HUES6 (cell line): ENCODE measurements around the gene FDX1.

Experiments
- H3K27ac ChIP-seq: 2 replicates; pipeline ENCODE4 v1.7.0; 2013; ENCODE audit warnings: low read depth, mild to moderate bottlenecking, low read length, inconsistent platforms
- H3K27me3 ChIP-seq: 2 replicates; pipeline ENCODE4 v1.6.1; 2013; ENCODE audit warnings: low read length; ENCODE audit not compliant: control insufficient read depth, insufficient read depth
- H3K36me3 ChIP-seq: 2 replicates; pipeline ENCODE4 v1.6.1; 2013; ENCODE audit warnings: low read length; ENCODE audit not compliant: control insufficient read depth, insufficient read depth
- H3K4me1 ChIP-seq: 2 replicates; pipeline ENCODE4 v1.6.1; 2013; ENCODE audit warnings: low read length; ENCODE audit not compliant: control insufficient read depth, insufficient read depth
- H3K4me3 ChIP-seq: 2 replicates; pipeline ENCODE4 v1.5.1; 2013; ENCODE audit warnings: low read depth, low read length
- H3K9ac ChIP-seq: one replicate; pipeline ENCODE4 v1.6.1; 2013; ENCODE audit warnings: mild to moderate bottlenecking, low read length
- H3K9me3 ChIP-seq: 2 replicates; pipeline ENCODE4 v1.6.1; 2013; ENCODE audit warnings: low read depth, low read length; ENCODE audit not compliant: control insufficient read depth, insufficient read depth

The FDX1 gene

GRCh38 chr11:110447897-110448745, 18.4 kb downstream of the FDX1 start:
- Histone ChIP-seq H3K9me3 (no peaks in the 10 kb centered on the region), H3K4me1 (no peaks in the 10 kb centered on the region), H3K27ac (no peak overlapping the region), H3K27me3 (no peaks in the 10 kb centered on the region), H3K9ac (no peak overlapping the region), H3K36me3 (no peaks in the 10 kb centered on the region), H3K4me3 (no peak overlapping the region)

GRCh38 chr11:110450246-110450645, 20.5 kb downstream of the FDX1 start:
- Histone ChIP-seq H3K4me3 (no peak overlapping the region), H3K27ac (no peak overlapping the region), H3K9me3 (no peaks in the 10 kb centered on the region), H3K4me1 (no peaks in the 10 kb centered on the region), H3K9ac (no peak overlapping the region), H3K36me3 (no peaks in the 10 kb centered on the region), H3K27me3 (no peaks in the 10 kb centered on the region)

GRCh38 chr11:110452720-110453119, 23.0 kb downstream of the FDX1 start:
- Histone ChIP-seq H3K27me3 (no peaks in the 10 kb centered on the region), H3K9ac (no peak overlapping the region), H3K4me1 (no peaks in the 10 kb centered on the region), H3K9me3 (no peaks in the 10 kb centered on the region), H3K36me3 (no peaks in the 10 kb centered on the region), H3K4me3 (no peak overlapping the region), H3K27ac (no peak overlapping the region)

GRCh38 chr11:110453684-110454354, 24.1 kb downstream of the FDX1 start:
- Histone ChIP-seq H3K9ac (no peak overlapping the region), H3K27me3 (no peaks in the 10 kb centered on the region), H3K36me3 (peaks cover 1% of the 10 kb centered on the region; the same call in 1 of the 2 replicates), H3K4me1 (no peaks in the 10 kb centered on the region), H3K4me3 (no peak overlapping the region), H3K9me3 (no peaks in the 10 kb centered on the region), H3K27ac (no peak overlapping the region)

- H3K4me3 ChIP-seq, result no peak overlapping the region
- H3K36me3 ChIP-seq, result peaks cover 6% of the 10 kb centered on the region; the same call in 1 of the 2 replicates
- H3K4me1 ChIP-seq, result no peaks in the 10 kb centered on the region
- no peaks in the 10 kb centered on the region for H3K9me3 ChIP-seq
- H3K27me3 ChIP-seq, result no peaks in the 10 kb centered on the region
- no peak overlapping the region for H3K9ac ChIP-seq
- no peak overlapping the region for H3K27ac ChIP-seq
Observed at GRCh38 chr11:110454609-110455008, 24.9 kb downstream of the FDX1 start.

GRCh38 chr11:110455718-110456117, 26.0 kb downstream of the FDX1 start:
- Histone ChIP-seq H3K4me1 (no peaks in the 10 kb centered on the region), H3K9ac (no peak overlapping the region), H3K27me3 (no peaks in the 10 kb centered on the region), H3K4me3 (no peak overlapping the region), H3K27ac (no peak overlapping the region), H3K36me3 (peaks cover 6% of the 10 kb centered on the region; the same call in 1 of the 2 replicates), H3K9me3 (no peaks in the 10 kb centered on the region)

DNA sequence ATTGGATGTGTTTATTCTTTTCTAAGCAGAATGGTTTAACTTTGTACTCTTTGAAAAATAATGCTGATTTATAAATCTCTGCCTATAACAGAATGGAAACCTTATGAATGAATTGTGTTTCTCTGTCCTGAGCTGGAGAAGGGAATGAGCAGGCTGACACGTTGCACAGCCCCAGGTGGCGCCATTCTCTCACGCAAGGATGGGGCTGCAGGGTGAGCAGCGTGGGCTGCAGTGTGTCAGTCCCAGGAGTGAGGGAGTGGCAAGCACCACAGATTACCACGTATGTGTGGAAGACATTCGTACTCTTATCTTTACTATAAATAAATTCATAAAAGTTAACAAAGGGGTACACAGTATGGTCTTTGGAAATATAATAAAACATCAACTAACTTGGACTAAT, 33.4 kb downstream of the FDX1 start:
- peaks cover 6% of the 10 kb centered on the region; the same call in 1 of the 2 replicates for H3K36me3 ChIP-seq
- no peak overlapping the region for H3K9ac ChIP-seq
- no peaks in the 10 kb centered on the region for H3K9me3 ChIP-seq
- no peak overlapping the region for H3K27ac ChIP-seq
- H3K27me3 ChIP-seq, result no peaks in the 10 kb centered on the region
- no peaks in the 10 kb centered on the region for H3K4me1 ChIP-seq
- H3K4me3 ChIP-seq, result no peak overlapping the region

DNA sequence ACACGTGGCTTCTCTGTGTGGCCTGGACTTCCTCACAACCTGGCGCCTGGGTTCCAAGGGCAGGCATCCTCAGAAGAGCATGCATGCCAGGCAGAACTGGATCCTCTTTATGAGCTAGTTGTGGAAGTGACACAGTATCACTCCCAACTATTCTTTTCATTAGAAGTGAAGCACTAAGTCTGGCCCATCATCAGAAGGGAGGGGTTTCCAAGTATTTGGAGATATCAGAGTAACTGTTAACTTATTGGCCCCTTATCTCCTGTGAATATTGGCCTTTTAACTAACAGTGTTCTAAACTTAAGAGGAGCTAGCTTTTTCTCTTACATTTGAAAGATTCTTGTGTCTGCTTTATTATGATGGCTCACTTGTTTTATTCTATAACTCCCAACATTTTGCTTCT, 35.5 kb downstream of the FDX1 start:
- Histone ChIP-seq H3K9me3 (no peaks in the 10 kb centered on the region), H3K36me3 (no peaks in the 10 kb centered on the region), H3K27ac (no peak overlapping the region)

DNA sequence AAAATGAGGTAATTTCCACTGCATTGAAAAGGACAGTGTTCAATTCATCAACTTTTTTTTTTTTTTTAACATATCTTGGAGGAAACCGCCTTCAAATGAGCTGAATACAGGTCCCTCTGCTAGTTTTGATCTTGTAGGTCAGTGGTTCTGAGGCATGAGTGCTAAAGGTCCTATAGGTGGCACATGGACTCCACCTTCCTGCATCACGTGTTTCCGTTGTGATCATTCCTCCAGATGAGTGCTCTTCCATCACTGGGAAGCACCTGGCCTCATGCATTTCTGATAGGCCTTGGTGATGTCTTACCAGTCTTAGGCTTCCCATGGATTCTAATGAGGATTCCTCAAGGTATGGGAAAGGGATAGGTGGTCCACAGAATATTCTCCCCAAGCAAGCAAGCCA, 37.8 kb downstream of the FDX1 start:
- Histone ChIP-seq H3K4me3 (no peak overlapping the region), H3K4me1 (no peaks in the 10 kb centered on the region), H3K27ac (no peak overlapping the region), H3K9ac (no peak overlapping the region), H3K36me3 (no peaks in the 10 kb centered on the region), H3K9me3 (no peaks in the 10 kb centered on the region), H3K27me3 (no peaks in the 10 kb centered on the region)

More for the DNA sequence above, 35.5 kb downstream of the FDX1 start:
- H3K4me3 ChIP-seq, result no peak overlapping the region
- no peaks in the 10 kb centered on the region for H3K4me1 ChIP-seq
- H3K9ac ChIP-seq, result no peak overlapping the region
- no peaks in the 10 kb centered on the region for H3K27me3 ChIP-seq

GRCh38 chr11:110468121-110468520, 38.4 kb downstream of the FDX1 start:
- H3K27ac ChIP-seq, result no peak overlapping the region
- no peaks in the 10 kb centered on the region for H3K27me3 ChIP-seq
- H3K9ac ChIP-seq, result no peak overlapping the region
- no peaks in the 10 kb centered on the region for H3K4me1 ChIP-seq
- H3K4me3 ChIP-seq, result no peak overlapping the region
- H3K9me3 ChIP-seq, result no peaks in the 10 kb centered on the region
- no peaks in the 10 kb centered on the region for H3K36me3 ChIP-seq

- Histone ChIP-seq H3K4me1 (peaks cover 6% of the 10 kb centered on the region), H3K27ac (no peak overlapping the region), H3K9me3 (no peaks in the 10 kb centered on the region), H3K9ac (no peak overlapping the region), H3K4me3 (no peak overlapping the region), H3K27me3 (no peaks in the 10 kb centered on the region), H3K36me3 (no peaks in the 10 kb centered on the region)
Observed at GRCh38 chr11:110469127-110469526, 39.4 kb downstream of the FDX1 start.
